ENCODE measurements around the gene CRNKL1.
A peak's percentile ranks its signal among the peaks of the same experiment; 100 is the strongest.

Gene CRNKL1

DNA sequence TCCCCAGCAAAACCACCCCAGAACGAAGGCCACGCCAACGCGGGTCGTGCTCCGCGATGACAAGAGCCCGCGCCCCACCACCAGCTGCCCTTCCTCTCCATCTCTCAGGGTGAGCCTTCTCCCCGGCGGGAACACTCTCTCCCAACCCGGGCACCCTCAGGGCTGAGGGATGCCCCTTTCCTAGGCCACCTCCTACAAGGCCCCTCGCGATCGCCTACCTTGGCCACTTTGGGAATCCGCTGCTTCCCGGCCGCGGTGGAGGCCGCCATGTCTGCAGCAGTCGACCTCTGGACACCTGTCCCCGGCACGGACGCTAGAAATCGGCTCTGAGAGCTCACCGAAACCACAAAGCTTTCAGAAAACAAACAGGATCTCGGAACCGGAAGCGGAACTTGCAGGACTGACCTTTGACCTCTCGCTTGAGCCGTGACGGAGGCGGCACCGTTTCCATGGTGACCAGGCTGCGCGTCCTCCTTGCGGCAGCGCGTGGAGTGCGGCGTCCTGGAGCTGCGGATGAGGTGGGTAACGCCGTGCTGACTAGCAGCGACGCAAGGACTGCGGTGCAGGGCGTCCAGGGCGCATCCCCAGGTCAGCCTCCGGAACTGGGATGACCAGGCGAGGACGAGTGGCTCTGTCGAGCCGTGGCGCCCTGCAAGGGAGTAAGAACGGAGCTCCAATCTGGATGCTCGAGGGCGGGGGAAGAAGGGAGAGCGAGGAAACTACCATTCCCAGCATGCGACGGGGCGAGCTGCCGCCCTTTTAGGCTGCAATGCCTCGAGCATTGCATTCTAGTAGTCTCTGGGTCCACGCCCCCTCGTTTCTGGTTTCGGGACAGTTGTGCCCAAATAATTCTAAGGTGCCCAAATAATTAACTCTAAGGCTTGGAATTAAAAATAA lies at the start of gene CRNKL1, which contains the start of gene CFAP61:
TSS of gene CRNKL1 (minus strand) at position 393 of the 897 bp plus-strand sequence. CDS start at position 269, 124 bp downstream.
TSS of gene CFAP61 (plus strand) at position 459 of the 897 bp plus-strand sequence. CDS start 4,122 bp downstream, outside the sequence.
- Histone ChIP-seq H3K27ac (peak within 1 kb of the TSS; percentile 62), H3K79me2 (ENCODE audit: insufficient read depth, low read depth) (peaks cover 15% of the 10 kb centered on the region), H3K4me3 (IDR thresholded peaks at IDR 0.05; ENCODE audit: insufficient read depth, low read depth, low read length) (peak within 1 kb of the TSS; percentile 32), H3K27me3 (ENCODE audit: insufficient read depth, low read depth) (no peaks in the 10 kb centered on the region), H3K4me2 (peak within 1 kb of the TSS; percentile 61), H3K4me1 (ENCODE audit: low read depth, poor library complexity, severe bottlenecking) (peaks cover 17% of the 10 kb centered on the region), H3K9ac (peak within 1 kb of the TSS; percentile 61; the same call in 1 of the 2 replicates), H2AFZ (ENCODE audit: low read depth) (peak within 1 kb of the TSS; percentile 47), H3K36me3 (ENCODE audit: insufficient read depth) (no peaks in the 10 kb centered on the region), H4K20me1 (ENCODE audit: insufficient read depth) (no peaks in the 10 kb centered on the region)
- TF ChIP-seq, protein P1, sequence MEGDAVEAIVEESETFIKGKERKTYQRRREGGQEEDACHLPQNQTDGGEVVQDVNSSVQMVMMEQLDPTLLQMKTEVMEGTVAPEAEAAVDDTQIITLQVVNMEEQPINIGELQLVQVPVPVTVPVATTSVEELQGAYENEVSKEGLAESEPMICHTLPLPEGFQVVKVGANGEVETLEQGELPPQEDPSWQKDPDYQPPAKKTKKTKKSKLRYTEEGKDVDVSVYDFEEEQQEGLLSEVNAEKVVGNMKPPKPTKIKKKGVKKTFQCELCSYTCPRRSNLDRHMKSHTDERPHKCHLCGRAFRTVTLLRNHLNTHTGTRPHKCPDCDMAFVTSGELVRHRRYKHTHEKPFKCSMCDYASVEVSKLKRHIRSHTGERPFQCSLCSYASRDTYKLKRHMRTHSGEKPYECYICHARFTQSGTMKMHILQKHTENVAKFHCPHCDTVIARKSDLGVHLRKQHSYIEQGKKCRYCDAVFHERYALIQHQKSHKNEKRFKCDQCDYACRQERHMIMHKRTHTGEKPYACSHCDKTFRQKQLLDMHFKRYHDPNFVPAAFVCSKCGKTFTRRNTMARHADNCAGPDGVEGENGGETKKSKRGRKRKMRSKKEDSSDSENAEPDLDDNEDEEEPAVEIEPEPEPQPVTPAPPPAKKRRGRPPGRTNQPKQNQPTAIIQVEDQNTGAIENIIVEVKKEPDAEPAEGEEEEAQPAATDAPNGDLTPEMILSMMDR (conservative IDR thresholded peaks at IDR 0.05; ENCODE audit: low read depth, low read length) = no peak

DNA sequence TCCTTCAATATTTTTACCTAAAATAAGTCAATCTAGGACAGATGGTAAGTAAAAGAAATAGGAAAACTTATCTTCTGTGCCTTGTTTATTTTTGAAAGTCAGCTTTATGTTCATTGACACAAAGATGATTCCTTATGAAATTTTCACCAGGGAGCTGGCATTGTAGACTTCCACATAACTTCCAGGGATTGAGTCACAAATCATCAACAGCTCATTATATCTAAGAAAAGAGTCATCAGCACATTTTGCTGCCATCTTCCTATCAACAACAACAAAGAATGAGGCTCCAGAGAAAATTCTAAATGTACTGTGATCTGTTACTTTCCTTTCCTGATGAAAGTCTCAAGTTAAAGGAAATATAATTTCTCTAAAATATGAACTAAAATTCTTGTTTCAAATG lies 48.6 kb upstream of the CRNKL1 start:
- H3K4me1 ChIP-seq (ENCODE audit: low read depth, poor library complexity, severe bottlenecking) = no peaks in the 10 kb centered on the region
- H4K20me1 ChIP-seq (ENCODE audit: insufficient read depth) = no peaks in the 10 kb centered on the region
- H3K27ac ChIP-seq = no peak overlapping the region
- no peaks in the 10 kb centered on the region for H3K27me3 ChIP-seq (ENCODE audit: insufficient read depth, low read depth)
- TF ChIP-seq, protein P1 (conservative IDR thresholded peaks at IDR 0.05; ENCODE audit: low read depth, low read length) = no peak
- no peaks in the 10 kb centered on the region for H3K36me3 ChIP-seq (ENCODE audit: insufficient read depth)
- H3K9ac ChIP-seq = no peak overlapping the region
- H3K4me3 ChIP-seq (IDR thresholded peaks at IDR 0.05; ENCODE audit: insufficient read depth, low read depth, low read length) = no peak overlapping the region
- no peak overlapping the region for H2AFZ ChIP-seq (ENCODE audit: low read depth)
- no peak overlapping the region for H3K4me2 ChIP-seq
- no peaks in the 10 kb centered on the region for H3K79me2 ChIP-seq (ENCODE audit: insufficient read depth, low read depth)

DNA sequence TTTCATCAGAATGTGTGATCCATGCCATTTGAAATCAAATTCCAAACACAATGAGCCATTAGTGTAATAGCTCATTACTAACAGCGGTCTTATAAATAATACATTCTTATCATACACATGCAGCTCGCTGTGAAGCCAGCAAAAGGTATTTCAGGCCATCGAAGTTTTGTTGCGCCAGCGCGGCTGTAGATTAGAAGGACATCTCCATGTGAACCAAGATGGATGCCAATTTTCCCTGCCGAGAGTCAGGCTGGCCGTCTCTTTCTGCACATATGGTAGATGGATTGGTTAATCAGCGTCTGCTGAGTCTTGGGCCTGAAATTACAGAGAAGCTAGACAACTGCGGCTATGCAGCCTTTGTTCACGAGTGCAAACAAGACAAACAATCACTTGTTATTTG lies 44.2 kb upstream of the CRNKL1 start:
- Histone ChIP-seq H3K4me3 (IDR thresholded peaks at IDR 0.05; ENCODE audit: insufficient read depth, low read depth, low read length) (no peak overlapping the region), H3K4me1 (ENCODE audit: low read depth, poor library complexity, severe bottlenecking) (no peaks in the 10 kb centered on the region), H4K20me1 (ENCODE audit: insufficient read depth) (no peaks in the 10 kb centered on the region), H3K27me3 (ENCODE audit: insufficient read depth, low read depth) (no peaks in the 10 kb centered on the region), H3K4me2 (no peak overlapping the region), H3K9ac (no peak overlapping the region), H3K36me3 (ENCODE audit: insufficient read depth) (no peaks in the 10 kb centered on the region), H3K79me2 (ENCODE audit: insufficient read depth, low read depth) (no peaks in the 10 kb centered on the region), H2AFZ (ENCODE audit: low read depth) (no peak overlapping the region), H3K27ac (no peak overlapping the region)
- TF ChIP-seq, protein P1 (conservative IDR thresholded peaks at IDR 0.05; ENCODE audit: low read depth, low read length) = no peak

DNA sequence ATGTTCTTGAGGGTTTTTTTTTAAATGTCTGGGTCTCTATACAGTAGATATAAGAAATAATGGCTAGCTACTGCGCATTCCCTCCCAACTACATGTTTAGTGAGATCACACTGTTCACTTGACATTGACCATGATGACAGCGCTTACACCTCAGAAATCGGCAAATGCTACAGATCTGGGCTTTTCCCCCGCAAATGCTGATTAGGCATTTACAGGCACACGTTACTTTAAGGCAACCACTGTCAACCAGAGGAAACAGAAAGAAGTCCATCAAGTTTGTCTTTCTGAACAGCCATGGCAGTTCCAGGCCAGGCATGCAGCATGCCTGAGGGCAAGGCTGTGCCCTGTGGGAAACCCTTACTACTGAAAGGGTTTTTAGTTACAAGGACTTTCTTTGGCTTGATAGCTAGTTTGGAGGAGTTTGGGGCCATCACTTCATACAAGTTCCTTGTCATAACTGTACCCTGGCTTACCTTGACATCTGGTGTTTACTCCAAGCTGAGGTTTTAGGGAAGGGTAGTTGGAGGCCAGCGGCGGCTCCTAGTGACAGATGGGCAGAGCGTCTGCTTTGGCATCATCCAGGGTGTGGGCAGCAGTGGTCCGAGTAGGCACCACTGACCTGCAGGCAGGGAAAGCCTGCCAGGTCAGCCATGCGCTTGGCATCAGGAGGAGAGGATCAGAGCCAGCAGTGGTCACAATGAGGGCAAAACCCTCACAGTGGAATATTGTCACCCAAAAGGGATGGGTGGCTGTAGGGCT lies 43.0 kb upstream of the CRNKL1 start:
- Histone ChIP-seq H3K9ac (no peak overlapping the region), H3K27me3 (ENCODE audit: insufficient read depth, low read depth) (no peaks in the 10 kb centered on the region), H3K4me3 (IDR thresholded peaks at IDR 0.05; ENCODE audit: insufficient read depth, low read depth, low read length) (no peak overlapping the region), H3K79me2 (ENCODE audit: insufficient read depth, low read depth) (no peaks in the 10 kb centered on the region), H3K4me2 (no peak overlapping the region), H3K27ac (no peak overlapping the region), H4K20me1 (ENCODE audit: insufficient read depth) (no peaks in the 10 kb centered on the region), H2AFZ (ENCODE audit: low read depth) (no peak overlapping the region), H3K36me3 (ENCODE audit: insufficient read depth) (no peaks in the 10 kb centered on the region), H3K4me1 (ENCODE audit: low read depth, poor library complexity, severe bottlenecking) (no peaks in the 10 kb centered on the region)
- TF ChIP-seq, protein P1 (conservative IDR thresholded peaks at IDR 0.05; ENCODE audit: low read depth, low read length) = no peak
